ENCODE measurements around the gene EME1. TPM values are rescaled to one million over a fixed set of nuclear protein-coding genes. Genes with fewer than 3 reads are reported as not detected.
"Not testable (repeated sequence)": the region's sequence is repeated elsewhere in the genome, so short reads cannot be mapped to it uniquely, and the experiment has no call there.

The EME1 gene
- total RNA-seq, 1 donor from 2014 or later: 1.3 TPM

DNA sequence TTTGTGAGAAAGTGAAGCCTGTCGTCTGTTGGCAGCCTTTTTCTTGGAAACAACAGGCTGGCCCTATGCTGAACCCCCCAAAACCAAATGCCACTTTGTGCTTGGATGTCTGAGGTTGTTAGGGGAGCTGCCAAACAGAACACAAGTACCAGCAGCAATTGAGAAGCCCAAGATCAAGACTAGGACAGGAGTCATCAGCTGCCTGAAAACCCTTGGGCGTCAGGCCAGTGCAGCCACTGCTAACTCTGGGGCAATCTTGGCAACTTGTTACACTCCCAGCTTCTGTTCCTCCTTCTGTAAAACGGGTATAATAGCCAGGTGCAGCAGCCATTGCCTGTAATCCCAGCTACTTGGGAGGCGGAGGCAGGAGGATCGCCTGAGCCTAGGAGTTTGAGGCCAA, 33.5 kb downstream of the EME1 start:
- no peak overlapping the region for H3K4me3 ChIP-seq
- no peaks in the 10 kb centered on the region for H3K4me1 ChIP-seq
- ATAC-seq (peak; percentile 25), DNase-seq (no peak)
- no peak overlapping the region for H3K27ac ChIP-seq
- no peaks in the 10 kb centered on the region for H3K27me3 ChIP-seq
- H3K9me3 ChIP-seq: no peaks in the 10 kb centered on the region
- no peak for TF ChIP-seq CTCF (IDR thresholded peaks at IDR 0.05)
- no peaks in the 10 kb centered on the region for H3K36me3 ChIP-seq
- intact Hi-C loops (cut with DNase I): no loop called here

DNA sequence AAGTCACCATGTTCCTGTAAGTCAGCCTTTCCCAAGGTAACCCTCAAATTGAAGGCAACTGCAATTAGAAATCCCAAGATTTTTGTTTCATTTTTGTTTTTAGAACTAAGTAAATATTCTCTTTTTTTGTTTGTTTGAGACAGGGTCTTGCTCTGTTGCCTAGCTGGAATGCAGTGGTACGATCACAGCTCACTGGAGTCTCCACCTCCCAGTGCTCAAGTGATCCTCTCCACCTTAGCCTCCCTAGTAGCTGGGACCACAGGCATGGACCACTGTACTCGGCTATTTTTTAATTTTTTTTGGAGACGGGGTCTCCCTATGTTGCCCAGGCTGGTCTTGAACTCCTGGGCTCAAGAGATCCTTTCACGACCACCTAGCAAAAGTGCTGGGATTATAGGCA, 34.9 kb downstream of the EME1 start:
- Histone ChIP-seq H3K9me3 (no peaks in the 10 kb centered on the region), H3K27me3 (no peaks in the 10 kb centered on the region), H3K4me3 (no peak overlapping the region), H3K4me1 (no peaks in the 10 kb centered on the region), H3K27ac (no peak overlapping the region), H3K36me3 (no peaks in the 10 kb centered on the region)
- DNase-seq (no peak), ATAC-seq (no peak)
- TF ChIP-seq CTCF (IDR thresholded peaks at IDR 0.05): no peak
- intact Hi-C loops (cut with DNase I): no loop called here

GRCh38 chr17:50412188-50412732, 39.2 kb downstream of the EME1 start:
- intact Hi-C loops (cut with DNase I): no loop called here
- Histone ChIP-seq H3K9me3 (no peaks in the 10 kb centered on the region), H3K27ac (no peak overlapping the region), H3K36me3 (no peaks in the 10 kb centered on the region), H3K4me3 (no peak overlapping the region), H3K27me3 (no peaks in the 10 kb centered on the region), H3K4me1 (no peaks in the 10 kb centered on the region)
- ATAC-seq: no peak
- DNase-seq: no peak
- TF ChIP-seq CTCF (IDR thresholded peaks at IDR 0.05): no peak

DNA sequence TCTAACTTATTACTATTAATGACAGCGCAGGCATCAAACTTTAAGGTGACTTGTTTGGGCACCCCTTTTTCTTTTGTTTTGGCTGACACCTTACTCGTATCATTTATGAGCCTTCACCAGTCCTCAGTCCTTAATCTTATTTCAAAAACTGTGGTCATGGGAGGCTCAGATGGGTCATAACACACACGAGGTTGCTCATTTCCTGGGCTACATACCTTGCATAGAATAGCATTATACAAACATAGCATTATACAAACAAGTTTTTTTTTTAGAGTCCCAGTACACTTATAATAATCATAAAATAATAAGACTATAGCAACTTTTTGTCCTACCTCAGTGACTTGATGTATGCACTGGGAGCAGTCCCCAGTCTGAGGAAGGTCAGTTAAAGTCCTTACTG, 41.8 kb downstream of the EME1 start:
- intact Hi-C loops (cut with DNase I): no loop called here
- no peak for DNase-seq
- Histone ChIP-seq H3K9me3 (no peaks in the 10 kb centered on the region), H3K27ac (no peak overlapping the region), H3K27me3 (no peaks in the 10 kb centered on the region), H3K4me3 (no peak overlapping the region), H3K4me1 (no peaks in the 10 kb centered on the region), H3K36me3 (no peaks in the 10 kb centered on the region)
- no peak for ATAC-seq
- no peak for TF ChIP-seq CTCF (IDR thresholded peaks at IDR 0.05)

- H3K36me3 ChIP-seq; ATAC-seq; intact Hi-C loops (cut with DNase I); H3K4me3 ChIP-seq; H3K9me3 ChIP-seq; DNase-seq; H3K27ac ChIP-seq; H3K27me3 ChIP-seq: not testable (repeated sequence)
- H3K4me1 ChIP-seq: peaks cover 18% of the 10 kb centered on the region
Observed at GRCh38 chr17:50419577-50419976, 46.5 kb downstream of the EME1 start.

GRCh38 chr17:50420419-50421112, 47.5 kb downstream of the EME1 start:
- Histone ChIP-seq H3K27me3 (no peaks in the 10 kb centered on the region), H3K4me3 (no peak overlapping the region), H3K4me1 (peaks cover 28% of the 10 kb centered on the region), H3K36me3 (no peaks in the 10 kb centered on the region), H3K27ac (peak overlapping the region; percentile 64), H3K9me3 (no peaks in the 10 kb centered on the region)
- TF ChIP-seq CTCF (IDR thresholded peaks at IDR 0.05): no peak
- ATAC-seq (no peak), DNase-seq (no peak)
- intact Hi-C loops (cut with DNase I): no loop called here
